HCT116 (cell line): ENCODE results near the gene TMC1.

Experiments
- CEBPB ChIP-seq: IDR thresholded peaks from 2 replicates; pipeline ENCODE4 v1.6.1; 2012; ENCODE audit warnings: low read depth
- EZH2 ChIP-seq: fragments of 200-600 bp; sonication (generic); IDR thresholded peaks from 2 replicates; pipeline ENCODE4 v1.6.1; 2017; ENCODE audit warnings: antibody characterized with exemption, mixed run types
- JUND ChIP-seq: IDR thresholded peaks from 2 replicates; pipeline ENCODE4 v1.6.1; 2012
- POLR2A ChIP-seq: IDR thresholded peaks from 2 replicates; pipeline ENCODE4 v1.7.0; 2011; ENCODE audit warnings: borderline replicate concordance; ENCODE audit not compliant: insufficient read depth, insufficient read length; ENCODE audit errors: extremely low read depth
- RAD21 ChIP-seq: IDR thresholded peaks from 2 replicates; pipeline ENCODE4 v1.6.1; 2012; ENCODE audit warnings: low read depth, mild to moderate bottlenecking
- TF ChIP-seq, protein P1 (sequence below), 3 experiments: fragments of 200-600 bp in 1 of 3; sonication (generic) in 1 of 3; IDR thresholded peaks in 2 of 3; conservative IDR thresholded peaks in 1 of 3; 2 replicates each; pipeline ENCODE4 v1.5.1; 2012 to 2017; ENCODE audit warnings: low read depth in 2 of 3, low read length in 2 of 3, antibody characterized with exemption in 1 of 3, borderline replicate concordance in 1 of 3, control low read depth in 1 of 3, mild to moderate bottlenecking in 1 of 3, mixed read lengths in 1 of 3, mixed run types in 1 of 3, moderate library complexity in 1 of 3; ENCODE audit not compliant: insufficient read depth in 1 of 3
- TF ChIP-seq, protein P2 (sequence below): IDR thresholded peaks from 2 replicates; pipeline ENCODE4 v1.6.1; 2012

DNA sequence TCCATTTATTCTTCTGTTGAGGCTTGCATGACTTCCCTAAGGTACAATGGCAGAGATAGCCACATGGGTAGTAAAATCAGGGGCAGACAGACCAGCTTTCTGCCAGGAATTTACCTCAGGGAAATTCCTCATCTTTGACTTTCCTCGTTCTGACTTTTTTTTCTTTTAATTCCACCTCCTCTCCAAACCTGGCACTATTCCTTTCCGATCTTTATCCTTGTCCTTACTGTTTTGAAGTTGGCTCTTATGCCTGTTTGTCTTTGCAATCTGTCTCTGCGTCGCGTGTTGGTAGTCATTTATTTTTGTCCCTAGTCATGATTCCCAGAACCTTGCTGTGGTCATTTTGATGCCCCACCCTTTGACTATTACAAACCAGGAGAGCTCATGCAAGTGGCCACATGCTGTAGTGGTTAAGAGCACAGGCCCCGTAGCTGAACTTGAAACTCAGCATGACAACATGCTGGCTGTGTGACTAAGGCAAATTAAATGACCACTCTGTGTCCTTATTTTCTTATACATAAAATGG, 19.0 kb downstream of the TMC1 start:
- no peak for TF ChIP-seq CEBPB
- no peak for TF ChIP-seq JUND
- TF ChIP-seq RAD21, result no peak
- TF ChIP-seq, protein P1, sequence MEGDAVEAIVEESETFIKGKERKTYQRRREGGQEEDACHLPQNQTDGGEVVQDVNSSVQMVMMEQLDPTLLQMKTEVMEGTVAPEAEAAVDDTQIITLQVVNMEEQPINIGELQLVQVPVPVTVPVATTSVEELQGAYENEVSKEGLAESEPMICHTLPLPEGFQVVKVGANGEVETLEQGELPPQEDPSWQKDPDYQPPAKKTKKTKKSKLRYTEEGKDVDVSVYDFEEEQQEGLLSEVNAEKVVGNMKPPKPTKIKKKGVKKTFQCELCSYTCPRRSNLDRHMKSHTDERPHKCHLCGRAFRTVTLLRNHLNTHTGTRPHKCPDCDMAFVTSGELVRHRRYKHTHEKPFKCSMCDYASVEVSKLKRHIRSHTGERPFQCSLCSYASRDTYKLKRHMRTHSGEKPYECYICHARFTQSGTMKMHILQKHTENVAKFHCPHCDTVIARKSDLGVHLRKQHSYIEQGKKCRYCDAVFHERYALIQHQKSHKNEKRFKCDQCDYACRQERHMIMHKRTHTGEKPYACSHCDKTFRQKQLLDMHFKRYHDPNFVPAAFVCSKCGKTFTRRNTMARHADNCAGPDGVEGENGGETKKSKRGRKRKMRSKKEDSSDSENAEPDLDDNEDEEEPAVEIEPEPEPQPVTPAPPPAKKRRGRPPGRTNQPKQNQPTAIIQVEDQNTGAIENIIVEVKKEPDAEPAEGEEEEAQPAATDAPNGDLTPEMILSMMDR (IDR thresholded peaks at IDR 0.05 in 2 of 3, conservative IDR thresholded peaks at IDR 0.05 in 1 of 3; ENCODE audit: borderline replicate concordance in 1 of 3, insufficient read depth in 1 of 3, low read depth in 2 of 3, low read length in 2 of 3), result no peak
- TF ChIP-seq EZH2, result no peak
- no peak for TF ChIP-seq POLR2A
- TF ChIP-seq, protein P2, sequence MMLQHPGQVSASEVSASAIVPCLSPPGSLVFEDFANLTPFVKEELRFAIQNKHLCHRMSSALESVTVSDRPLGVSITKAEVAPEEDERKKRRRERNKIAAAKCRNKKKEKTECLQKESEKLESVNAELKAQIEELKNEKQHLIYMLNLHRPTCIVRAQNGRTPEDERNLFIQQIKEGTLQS, result no peak
